ENCODE results near the gene KDR.

KDR gene

GRCh38 chr4:55077577-55077976, 47.8 kb downstream of the KDR start:
- DNase-seq: no peak

DNA sequence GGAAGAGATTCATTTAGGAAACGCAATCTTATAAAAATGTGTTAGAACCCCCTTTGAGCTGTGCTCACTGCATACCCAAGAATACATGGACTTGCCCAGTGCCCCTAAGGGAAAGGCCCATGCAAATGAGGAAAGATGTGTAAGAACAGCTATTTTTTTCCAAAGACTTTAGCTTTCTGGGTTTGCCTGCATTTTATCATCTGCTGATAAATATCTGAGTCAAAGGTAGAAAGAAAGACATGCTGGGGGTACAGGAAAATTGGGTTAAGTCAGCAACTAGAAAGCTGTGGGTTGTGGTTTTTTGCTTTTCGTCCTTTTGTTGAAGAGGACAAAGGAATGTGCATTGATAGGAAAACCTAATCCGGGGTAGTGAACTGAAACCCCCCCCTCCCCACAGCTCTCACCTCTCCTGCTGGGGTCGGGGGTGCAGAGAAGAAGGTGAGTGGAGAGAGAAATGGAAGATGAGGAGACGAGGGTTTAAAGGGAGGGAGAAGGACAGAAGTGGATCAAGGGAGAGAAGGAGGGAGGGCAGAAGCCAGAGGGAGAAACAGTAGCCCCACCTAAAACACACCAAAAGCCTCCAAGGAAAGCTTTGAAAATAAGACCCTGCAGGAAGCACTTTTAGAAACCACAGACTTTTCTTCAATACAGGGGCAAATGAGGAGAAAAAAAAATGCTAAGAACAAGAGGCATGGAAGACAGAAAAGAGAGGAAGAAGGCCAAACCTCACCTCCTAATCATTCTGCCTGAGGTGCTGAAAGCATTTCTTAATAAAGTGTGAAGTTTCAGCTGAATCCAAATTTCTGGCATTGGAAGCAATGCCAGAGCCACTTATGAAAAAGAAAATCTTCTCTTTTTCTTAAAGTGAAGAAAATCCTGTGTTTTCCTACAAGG, 49.3 kb downstream of the KDR start:
- no peak for DNase-seq

- no peak for DNase-seq
Observed at GRCh38 chr4:55075376-55075775, 50.0 kb downstream of the KDR start.

DNA sequence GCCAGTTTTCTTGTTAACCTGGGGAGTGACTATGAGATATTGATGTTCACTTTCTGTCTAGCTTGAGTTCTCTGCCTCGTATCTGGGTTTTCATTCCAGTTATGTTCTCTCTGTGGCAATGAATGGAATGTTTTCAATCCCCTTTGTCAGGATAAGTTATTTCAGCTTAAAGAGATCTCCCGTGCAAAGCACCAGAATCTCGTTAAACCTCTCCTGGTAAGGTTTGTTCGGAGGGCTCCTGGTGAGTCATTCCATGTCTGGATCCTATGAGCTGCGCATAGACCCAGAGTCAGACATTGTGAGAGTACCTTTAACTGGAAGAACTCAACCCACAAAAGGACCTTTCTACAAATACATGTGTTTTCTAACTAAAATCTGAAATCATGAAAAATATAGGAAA, 51.0 kb downstream of the KDR start:
- no peak for DNase-seq

DNA sequence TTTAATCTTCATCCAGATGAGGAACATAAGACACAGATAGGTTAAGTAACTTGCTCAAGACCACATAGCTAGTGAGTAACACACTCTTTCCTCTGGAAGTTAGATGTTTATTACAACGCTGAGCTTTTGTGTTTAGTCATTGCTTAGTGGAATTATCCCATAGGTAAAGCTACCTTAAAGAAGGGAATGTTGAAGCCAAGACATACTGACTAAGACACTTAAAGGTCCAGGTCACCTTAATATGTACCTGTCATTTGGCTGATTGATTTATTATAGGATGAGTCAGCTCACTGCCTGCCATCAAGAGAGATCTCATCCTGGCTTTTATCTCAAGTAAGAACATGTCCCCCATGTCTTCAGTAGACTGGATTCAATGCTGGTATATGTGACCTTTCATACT, 53.4 kb downstream of the KDR start:
- DNase-seq: no peak

- DNase-seq: no peak
Observed at GRCh38 chr4:55069248-55069647, 56.1 kb downstream of the KDR start.

GRCh38 chr4:55068522-55068921, 56.9 kb downstream of the KDR start:
- no peak for DNase-seq

DNA sequence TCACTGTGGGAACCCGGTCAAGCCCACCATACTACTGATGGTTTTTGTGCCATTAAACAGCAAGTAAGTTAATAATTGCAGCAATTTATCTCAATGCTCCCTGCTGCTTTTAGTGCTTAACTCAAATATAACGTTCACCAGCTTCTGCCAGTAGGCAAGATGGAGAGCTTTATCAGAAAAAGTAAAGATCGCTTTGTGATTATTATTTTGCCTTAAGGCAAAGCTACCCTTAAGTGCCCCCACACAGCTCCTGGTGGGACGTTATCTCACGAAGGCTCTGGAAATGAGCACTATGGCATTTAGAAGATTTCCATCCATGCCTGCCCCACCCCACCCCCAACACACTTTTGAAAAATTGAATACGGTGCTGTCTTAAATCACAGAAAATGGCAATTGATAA, 59.4 kb downstream of the KDR start:
- no peak for DNase-seq

- DNase-seq: no peak
Observed at GRCh38 chr4:55055529-55055928, 69.9 kb downstream of the KDR start.

GRCh38 chr4:55051532-55051931, 73.9 kb downstream of the KDR start:
- no peak for DNase-seq

DNA sequence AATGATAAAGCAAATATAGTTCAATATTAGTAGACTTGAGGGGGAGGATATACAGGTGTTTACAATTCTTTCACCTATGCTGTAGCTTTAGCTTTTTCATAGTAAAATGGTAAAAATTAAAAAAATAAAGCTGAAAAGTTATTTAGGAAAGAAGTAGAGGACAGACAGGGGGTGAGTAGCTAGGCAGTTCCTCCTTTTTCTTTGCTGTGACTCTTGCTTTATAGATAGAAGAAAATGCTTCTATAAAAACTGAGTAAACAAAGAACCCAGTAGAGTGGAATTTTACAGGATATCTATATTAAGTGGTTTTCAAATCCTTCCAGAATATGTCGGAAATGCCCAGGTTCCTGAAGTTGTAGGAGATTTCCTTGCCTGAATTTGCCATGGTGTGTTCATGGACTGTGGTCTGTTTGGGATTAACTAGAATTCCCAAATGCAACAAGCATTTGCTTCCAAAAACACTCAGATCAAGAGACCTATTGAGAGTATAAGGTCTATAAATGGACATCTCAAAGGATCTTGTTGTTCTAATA, 74.9 kb downstream of the KDR start:
- DNase-seq: no peak

- no peak for DNase-seq
Observed at GRCh38 chr4:55038176-55038890, 87.1 kb downstream of the KDR start.

DNA sequence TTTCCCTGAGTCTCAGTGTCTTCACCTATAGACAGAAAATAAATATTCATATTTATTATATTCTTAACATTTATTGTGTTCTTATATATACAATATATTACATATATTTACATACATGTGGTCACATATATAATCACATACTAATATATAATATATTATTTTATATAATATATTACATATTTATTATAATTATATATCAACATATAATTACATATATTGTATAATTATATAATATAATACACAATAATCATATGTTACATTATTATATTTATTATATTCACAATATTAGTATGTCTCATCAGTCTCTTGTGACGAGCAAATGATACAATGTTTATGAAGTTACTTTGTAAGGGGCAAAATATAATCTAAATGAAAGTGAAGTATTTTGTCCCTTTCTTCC, 87.7 kb downstream of the KDR start:
- no peak for DNase-seq

- no peak for DNase-seq
Observed at GRCh38 chr4:55036405-55036804, 89.0 kb downstream of the KDR start.

- no peak for DNase-seq
Observed at GRCh38 chr4:55035892-55036291, 89.5 kb downstream of the KDR start.

DNA sequence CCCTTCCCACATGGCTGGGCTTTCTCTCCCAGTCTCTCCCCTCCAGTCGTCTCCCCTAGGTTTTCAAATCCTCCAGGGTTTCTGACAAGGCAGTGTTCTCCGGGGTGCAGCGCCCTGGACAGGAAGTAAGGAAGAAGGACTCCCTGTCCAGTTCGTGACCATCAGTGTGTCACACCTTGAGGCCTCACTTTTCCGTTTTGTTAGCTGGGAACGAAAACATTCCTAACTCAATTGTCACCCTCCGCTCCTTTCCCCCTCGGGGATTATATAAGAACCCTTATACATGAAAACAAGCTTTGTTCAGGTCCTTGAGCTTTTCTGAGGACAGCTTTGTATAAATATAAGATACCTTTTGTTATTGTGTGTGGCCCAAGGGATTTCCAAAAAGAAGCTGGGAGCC, 92.1 kb downstream of the KDR start:
- DNase-seq: no peak

DNA sequence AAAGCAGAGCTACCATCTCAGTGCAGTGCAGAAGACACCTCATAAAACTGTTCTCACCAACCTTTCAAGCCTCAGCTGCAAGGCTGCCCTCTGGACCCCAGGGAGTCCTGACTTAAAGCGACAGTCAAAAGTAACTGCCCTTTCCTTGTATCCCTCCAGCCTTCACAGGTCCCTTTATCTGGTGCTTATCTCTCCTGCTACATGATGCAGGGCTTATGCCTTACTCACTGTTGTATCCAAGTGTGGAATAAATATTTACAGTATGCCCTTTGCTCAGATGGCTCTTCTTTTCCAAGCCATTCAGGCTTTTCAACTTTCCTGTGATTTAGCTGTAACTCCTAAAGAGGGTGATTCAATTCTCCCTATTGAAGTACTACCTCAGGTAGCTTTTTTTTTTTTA, 92.6 kb downstream of the KDR start:
- no peak for DNase-seq

GRCh38 chr4:55032179-55032578, 93.2 kb downstream of the KDR start:
- no peak for DNase-seq

GRCh38 chr4:55031158-55031557, 94.2 kb downstream of the KDR start:
- DNase-seq: no peak

DNA sequence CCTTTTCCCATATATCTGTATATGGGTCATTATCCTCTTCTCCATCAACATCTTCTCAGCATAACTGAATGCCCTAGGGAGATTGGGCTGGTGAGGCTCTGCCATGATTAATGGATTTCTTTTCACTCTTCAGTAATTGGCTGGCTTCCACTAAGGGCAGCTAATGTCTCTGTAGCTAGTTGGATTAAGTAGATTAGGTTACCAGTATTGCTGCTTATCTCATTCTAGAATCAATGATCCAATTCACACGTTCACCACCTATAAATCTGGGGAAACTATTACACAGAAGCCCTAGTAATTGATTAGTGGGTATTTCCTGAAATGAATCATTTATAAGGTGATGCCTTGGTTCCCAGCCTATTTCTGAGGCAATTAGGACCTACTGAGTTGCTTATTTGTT, 94.8 kb downstream of the KDR start:
- no peak for DNase-seq

DNA sequence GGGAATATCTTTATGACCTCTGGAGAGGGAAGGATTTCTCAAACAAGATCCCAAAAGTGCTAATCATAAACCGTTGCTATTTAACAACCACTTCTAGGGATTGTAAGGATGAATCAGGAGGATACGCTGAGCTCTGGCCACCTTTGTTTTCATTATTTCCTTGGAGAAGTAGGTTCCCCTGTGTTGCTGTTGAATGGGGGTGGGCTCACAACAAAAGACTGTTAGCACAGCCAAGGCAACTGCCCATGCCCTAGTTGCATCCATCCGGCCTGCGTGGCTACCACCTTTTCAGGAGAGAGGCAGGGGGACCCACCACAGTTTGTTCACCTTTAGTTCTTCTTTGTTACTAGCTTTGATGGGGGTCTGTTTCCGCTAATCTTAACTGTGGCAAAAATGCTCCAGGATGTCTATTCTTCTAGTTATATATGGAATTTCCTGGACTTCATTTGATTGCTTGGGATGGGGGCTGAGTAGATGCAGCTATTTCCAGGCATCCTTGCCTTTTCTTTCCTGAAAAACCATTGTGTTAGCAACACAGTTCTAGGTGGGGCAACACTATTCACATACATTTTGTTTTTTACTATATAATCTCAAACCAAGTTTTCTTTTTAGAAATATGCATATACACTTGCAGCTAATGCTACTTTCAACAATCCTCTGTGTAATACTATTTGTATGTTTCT, 95.4 kb downstream of the KDR start:
- DNase-seq: no peak

- no peak for DNase-seq
Observed at GRCh38 chr4:55029321-55029720, 96.1 kb downstream of the KDR start.

Data from activated CD4-positive, alpha-beta T cell treated with anti-CD3 and anti-CD28 coated beads, Interleukin-2, Interleukin-6, amounts not matched to agents 100 ng/mL and 50 ng/mL, durations not matched to agents 16 hours and 8 hours (primary cell).